ENCODE measurements around the gene NT5C.

DNA sequence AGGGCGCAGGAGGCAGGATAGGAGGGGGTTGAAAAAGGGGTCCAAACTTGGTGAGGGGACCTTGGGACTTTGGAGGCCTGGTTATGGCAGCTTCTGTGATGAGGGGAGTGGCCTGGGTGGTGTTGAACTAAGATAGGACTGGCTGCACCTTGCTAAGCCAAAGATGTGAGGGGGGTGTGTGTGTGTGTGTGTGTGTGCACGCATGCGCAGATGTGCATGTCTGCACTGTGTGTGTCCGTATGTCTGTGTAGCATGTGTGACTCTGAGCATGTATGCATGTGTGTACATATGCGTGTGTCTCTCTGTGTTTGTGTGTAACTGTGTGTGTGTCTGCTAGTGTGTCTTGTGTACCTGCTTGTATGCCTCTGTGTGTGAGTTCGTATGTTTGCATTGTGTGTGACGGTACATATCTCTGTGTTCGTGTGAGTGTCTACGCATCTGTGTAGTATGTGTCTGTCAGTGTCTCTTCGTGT, 39.7 kb downstream of the NT5C start:
- TF ChIP-seq CTCF (IDR thresholded peaks at IDR 0.05; ENCODE audit: low read length): no peak
- TF ChIP-seq EZH2phosphoT487 (IDR thresholded peaks at IDR 0.05; ENCODE audit: low read length): no peak
- no peak for TF ChIP-seq EZH2 (optimal IDR thresholded peaks at IDR 0.05; ENCODE audit: low read depth, low read length)

Data from MM.1S (cell line).